DMS114 treated with DMSO at 0.1 percent for 48 hours (cell line): ENCODE measurements around the gene CMIP.

ENCODE experiments used
- DNase-seq: peaks from one replicate; lab custom pipeline; 2025; ENCODE audit not compliant: unreplicated experiment; lab: John Stamatoyannopoulos, UW

CMIP gene

DNA sequence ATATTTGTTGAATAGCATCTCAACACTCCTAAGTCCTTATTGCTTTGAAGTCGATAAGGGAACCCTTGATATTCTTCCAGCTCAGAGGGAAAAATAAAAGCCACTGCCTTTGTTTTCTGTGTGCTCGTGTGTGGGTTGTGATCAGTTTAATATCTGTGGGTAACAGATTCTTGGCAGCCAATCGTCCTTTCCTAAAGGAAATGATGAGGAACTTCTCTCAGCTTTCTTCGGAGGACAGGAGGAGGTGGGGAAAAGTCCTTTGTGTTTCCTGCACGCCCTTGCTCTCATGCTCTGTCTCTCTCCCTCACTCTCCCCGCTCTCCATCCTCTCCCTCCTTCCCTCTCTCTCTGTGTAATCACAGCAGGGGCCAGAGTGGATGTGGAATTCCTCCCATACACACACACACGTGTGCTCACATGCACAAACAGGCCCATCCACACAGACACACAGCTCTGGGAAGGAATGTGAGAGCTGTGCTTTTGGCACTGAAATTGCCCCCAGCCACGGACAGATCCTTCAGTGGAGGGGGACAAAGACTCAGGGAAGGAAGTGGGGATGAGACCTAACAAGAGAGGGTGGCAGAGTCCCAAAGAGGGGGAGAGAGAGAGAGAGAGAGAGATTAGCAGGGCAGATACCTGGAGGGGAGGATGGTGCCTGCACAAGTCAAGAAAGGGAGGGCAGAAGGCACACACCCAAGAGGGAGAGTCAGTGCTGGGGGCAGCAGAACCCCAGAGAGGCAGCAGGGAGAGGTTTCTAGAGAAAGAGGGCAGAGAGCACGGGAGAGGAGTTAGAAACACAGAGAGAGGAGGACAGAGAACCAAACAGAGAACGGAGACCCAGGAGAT lies 250.9 kb downstream of the CMIP start:
- no peak for DNase-seq

DNA sequence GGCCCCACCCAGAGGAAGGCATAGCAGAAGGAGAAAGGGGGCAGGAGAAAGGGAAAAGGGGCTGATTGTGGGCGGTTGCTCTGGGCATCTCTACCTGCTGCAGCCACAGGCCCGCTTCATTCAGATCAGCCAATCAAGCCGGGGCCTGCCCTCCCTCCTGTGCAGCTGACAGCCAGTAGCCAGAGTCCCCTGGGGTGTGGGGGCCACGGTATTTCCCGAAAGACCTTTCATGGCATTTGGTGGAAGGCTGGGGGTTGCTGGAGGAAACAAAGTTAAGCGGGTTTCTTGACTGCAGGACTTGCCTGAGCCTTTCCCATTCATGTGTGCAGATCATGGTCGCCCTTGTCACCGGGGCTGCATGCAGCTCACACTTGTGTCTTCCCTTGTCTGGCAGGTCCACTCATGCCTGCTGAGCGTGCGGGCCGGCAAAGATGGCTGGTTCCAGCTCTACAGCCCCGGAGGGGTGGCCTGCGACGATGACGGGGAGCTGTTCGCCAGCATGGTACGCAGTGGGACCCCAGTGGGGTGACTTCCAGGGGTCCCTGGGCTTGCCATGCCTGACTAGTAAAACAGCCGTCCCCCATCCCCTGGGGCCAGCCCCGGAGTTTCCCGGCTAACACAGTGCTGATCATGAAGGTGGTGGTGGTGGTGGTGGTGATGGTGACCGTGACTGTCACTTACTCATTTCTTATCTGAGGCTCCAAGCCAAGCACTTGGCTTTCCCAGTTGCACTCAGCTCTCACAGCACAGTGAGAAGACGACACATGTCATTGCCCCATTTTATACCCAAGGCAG lies 251.8 kb downstream of the CMIP start:
- DNase-seq, result no peak

DNA sequence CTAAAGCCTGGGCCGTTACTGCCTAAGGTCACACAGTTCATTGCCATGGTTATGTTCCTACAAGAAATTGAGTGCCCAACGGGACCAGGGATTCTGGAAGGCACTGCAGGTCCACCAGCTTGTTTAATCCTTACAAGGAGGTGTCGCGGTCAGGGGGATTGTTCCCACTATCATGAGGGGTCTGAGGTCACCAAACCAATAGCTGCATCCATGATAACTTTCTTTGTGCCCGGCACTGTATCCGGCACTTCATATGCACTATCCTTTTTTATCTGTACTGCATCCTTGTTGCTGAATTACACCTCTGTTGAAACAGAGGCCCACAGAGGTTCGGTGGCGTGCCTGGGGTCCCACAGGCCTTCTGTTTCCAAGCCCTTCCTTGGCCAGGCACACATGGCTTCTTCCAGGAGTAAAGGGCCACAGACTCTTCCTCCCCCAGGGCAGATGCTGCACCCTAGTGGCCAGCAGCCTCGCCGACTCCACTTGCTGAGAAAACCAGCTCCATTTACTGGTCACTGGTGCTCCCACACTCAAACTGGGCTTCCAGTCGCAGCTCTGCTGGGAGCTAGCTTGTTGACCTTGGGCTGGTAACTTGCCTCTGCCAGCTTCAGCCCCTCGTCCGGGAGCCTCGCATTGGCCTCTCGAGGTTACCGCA lies 252.5 kb downstream of the CMIP start:
- peak; percentile 31 for DNase-seq

DNA sequence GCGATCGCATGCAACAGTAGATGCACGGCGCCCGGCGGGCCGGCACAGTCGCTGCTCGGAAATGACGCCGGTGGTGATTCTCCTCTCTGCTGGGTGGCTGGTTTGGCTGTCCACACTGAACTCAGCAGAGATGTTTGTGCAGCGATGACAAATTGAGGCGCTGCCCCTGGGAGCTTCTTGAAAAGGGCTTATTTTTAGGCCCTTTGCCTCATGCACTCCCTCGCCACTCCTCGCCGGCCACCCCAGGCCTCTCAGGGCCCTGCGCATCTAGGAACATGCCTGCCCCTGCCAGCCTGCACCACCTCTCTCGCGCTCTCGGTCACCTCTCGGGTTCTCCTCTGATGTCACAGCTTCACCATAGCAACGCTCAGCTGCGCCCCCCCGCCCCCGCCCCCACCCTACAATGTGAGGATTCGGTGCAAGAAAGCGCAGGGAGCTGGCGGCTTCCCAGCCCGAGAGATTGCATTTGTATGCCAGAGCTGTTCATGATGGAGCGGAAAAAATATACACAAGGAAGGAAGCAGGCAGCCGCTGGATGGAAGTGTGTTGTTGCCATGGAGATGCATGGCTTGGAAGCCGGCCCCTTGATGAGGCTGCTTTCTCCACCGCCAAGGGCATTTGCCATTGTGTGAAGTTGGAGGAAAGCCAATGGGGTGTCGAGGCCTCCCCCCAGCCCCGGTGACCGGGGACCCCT lies 253.2 kb downstream of the CMIP start:
- DNase-seq, result no peak

DNA sequence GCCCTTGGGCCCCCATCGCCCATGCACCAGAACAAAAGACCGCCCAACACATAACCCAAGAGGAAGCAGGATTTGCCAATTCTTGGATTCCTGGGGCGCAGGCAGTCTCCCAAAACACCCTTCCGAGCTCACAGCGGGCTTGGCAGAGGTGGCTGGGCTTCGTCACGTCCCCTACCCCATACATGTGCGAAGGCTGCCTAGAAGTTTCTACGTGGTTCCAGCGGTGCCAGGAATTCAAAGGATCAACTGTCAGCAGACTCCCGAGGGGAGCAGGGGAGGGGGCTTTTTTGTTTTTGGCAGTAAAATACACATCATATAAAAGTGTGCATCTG lies 253.7 kb downstream of the CMIP start:
- DNase-seq, result no peak

DNA sequence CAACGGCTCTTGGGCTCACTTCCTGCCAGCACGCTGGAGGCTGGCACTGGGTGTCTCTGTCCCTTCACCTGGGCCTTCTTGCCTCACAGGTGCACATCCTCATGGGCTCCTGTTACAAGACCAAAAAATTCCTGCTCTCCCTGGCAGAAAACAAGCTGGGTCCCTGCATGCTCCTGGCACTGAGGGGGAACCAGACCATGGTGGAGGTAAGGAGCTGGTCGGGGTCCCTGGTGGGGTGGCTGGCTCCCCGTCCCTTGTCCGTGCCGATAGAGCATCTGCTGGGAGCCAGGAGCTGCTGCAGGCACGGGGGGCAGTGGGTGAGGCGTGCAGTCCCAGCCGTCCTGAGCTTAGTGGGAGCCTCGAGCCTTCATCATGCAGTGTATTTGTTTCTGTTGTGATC lies 255.0 kb downstream of the CMIP start:
- no peak for DNase-seq

DNA sequence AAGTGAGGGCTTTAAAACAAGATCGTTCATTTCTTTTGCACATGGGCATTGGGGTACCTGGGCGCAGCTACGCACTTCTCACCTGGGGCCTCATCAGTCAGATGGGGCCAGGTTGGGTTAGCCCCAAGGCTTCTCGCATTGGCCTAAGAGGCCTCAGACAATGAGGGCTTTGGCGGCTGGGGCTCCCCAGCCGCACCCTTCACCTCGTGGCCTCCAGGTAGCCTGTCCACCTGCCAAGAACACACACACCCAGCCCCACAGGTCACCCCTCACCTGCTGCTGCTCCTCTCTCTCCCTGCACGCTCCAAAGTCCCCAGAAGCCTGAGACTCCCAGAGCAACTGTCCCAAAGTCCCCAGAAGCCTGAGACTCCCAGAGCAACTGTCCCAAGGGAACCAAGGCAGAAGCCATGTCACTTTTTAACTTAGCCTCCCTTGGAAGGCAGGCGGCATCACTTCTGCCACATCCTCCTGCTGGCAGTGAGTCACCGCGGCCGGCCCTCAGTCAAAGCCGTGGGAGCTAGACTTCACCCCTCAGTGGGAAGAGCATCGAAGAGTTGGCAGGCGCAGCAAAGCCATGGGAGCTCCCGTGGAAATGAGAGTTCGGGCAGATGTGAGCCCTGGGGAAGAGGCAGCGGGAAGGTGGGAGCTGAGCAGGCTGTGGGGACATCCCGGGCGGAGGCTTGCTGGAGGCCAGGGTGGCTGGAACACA lies 255.6 kb downstream of the CMIP start:
- no peak for DNase-seq

DNA sequence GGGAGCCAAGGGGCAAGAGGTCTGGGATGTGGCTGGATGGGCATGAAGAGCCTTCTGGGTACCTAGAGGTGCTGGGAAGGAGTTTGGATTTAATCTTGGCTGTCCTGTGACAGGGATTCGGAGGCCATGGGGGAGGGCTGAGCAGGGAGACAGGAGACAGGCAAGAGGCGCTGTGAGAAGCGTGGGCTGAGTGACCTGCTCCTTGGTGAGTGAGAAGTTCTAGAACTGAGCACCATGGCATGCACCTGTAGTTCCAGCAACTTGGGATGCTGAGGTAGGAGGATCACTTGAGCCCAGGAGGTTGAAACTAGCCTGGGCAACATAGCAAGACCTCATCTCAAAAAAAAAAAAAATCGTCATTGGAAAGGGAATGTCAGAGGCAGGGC lies 256.2 kb downstream of the CMIP start:
- no peak for DNase-seq

DNA sequence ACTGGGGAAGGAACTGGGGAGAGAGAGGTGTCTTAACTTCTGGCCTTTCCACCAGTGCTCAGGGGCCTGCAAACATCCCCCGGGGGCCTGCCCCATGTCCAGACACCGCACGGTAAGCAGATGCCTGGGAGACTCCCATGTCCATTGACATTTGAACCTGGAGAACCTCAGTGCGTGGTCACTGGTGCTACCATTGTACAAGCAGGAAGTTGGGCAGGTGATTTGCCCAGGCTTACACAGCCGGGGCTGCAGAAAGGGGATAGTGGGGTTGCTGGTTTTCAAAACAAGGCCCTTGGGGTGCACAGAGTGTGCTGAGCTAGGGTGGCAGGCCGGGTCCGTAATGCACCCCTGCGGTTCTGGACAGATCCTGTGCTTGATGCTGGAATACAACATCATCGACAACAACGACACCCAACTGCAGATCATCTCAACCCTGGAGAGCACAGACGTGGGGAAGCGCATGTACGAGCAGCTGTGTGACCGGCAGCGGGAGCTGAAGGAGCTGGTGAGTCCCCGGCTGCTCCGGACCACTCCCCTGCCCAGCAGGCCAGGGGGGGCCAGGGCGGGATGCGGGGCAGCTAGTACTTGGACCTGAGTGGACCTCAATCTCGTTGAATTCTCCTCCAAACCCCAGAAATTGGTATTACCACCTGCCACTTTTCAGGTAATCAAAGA lies 256.8 kb downstream of the CMIP start:
- DNase-seq, result no peak

DNA sequence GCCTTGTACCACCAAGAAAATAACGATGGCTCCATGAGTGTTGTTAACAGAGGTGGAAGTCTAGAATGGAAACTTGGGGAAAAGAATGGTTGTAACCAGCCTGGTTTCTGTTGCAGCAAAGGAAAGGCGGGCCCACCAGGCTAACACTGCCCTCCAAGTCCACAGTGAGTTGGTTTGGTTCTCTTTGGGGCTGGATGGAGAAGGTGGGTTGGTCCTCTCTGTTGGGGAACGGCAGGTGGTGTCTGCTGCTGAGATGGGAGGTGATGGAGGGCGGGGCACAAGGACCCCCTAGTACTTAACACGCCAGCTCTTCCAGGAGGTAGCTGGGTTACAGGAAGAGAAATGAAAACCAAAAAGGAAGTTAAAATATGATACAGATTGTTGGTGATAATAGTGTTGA lies 257.9 kb downstream of the CMIP start:
- DNase-seq, result no peak

DNA sequence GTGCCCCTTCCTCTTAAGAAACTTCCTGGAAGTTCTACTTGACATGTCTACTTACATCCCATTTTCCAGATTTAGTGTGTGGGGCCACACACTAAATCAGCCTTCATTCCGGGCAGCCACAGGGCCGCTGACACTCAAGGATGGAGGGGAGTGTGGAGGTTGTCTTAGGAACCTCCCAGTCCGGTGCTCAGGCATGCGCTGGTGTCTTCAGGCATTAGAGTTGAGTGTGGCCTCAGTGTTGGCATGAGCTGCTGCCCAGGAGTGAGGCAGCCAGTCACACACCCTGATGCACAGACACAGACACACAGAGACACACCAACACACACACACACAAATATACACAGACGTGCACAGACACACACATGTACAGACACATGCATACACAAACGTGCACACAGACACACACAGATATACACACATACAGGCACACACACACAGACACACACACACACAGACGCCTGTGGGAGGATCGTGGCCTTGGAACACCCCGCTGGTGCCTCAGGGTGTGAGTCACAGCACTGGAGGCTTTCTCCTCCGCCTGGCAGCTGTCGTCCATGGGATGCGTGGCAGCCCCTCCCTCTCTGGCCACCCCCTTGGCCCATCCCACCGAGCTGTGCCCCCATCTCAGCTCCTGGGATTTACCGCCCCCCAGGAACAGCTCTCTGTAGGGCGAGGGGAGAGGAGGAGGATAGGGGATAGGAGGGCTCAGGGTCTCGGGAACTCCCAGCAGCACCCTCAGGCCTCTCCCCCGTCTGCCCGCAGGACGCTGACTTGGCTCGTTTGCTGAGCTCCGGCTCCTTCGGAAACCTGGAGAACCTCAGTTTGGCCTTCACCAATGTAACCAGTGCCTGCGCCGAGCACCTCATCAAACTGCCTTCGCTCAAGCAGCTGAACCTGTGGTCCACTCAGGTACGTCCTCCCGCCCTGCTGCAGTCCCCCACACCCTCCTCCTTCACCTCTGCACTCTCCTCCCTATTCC lies 258.9 kb downstream of the CMIP start:
- no peak for DNase-seq

DNA sequence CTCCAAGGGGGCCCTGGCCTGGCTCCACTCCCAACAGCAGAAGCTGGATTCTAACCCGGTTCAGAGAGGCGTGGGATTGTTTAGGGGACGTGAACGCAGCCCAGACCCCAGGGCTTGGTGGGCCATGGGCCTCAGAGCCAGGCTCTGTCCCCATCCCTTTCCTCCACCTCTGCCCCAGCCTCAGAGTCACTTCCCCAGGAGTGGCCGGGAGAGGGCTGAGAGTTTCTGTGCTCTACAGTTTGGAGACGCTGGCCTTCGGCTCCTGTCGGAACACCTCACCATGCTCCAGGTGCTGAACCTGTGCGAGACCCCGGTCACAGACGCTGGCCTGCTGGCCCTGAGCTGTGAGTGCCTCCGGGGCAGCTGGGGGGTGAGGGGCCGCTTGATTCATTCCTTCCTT lies 260.7 kb downstream of the CMIP start:
- no peak for DNase-seq

DNA sequence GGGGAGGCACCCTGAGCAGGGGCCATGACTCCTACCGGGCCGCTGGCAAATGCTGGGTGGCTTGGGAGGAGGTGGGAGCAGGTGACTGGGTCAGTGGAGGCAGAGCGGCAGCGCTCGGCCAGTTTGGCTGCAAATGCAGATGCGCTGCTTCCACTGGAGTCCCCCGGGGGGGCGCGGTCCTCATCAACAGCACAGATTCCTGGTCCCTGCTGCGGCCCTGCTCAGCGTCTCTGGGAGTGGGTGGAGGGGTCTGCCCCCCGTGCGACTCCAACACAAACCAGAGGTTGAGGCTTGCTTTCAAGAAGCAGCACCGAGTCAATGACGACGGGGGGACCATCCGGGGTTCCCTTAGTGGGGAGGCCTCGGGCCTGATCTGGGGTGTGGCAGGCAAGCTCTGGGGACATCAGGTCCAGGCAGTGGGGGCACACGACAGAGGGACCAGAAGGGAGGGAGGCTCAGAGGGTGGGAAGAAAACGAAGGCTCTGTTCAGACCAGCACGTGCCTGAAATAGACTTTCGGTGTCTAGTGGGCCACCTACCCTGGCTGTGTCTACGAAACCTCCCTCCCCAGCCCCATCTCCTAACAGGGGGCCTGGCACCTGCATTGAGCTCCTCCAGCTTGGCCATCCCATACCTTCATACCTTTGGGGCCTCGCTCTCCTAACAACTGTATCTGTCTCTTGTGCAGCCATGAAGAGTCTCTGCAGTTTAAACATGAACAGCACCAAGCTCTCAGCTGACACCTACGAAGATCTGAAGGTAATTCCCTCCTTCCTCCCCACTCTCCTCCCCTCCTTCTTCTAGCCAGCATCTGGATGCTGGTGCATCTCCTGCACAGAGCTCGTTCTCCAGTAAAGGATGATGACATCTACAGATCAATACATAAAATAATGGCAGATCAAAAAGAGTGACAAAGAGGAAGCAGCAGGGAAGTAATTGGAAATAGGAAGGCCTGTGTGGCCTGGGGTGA lies 262.0 kb downstream of the CMIP start:
- DNase-seq, result no peak

DNA sequence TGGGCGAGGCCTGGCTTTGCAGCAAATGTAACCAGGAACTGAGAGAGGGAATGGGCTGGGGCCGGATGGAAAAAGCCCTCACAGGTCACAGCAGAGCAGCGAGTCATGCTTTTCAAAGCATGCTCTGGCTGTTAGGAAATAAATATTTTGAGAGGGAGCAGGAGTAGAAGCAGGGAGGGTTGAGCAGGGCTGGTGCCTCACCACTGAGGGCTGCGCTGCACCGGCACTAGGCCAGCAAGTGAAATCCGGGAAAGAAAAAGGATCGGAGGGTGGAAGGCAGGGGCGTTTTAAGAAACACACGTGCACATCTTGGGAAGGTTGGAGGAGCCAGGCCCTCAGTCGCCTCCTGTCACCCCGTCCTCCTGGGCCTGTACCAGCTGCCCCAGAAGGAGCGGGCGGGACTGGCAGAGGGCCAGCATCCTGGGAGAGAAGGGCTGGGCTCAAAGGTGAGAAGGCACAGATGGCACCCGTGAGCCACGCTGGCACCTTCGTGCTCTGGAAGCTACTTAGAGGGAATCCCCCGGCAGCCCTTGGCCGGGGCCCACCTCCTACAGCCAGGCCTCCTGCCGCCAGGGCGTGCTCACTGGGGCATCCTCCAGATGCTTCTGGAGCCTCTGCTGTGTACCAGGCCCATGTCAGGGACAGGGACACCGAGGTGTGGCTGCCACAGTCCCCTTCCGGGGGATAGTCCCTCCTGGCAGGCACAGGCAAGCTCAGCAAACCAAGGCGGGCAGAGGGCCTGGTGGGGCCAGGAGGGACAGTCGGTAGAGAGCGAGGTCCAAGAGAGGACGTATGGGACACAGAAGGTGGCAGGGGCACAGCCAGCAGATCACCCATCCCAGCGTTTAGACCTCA lies 263.0 kb downstream of the CMIP start:
- no peak for DNase-seq

DNA sequence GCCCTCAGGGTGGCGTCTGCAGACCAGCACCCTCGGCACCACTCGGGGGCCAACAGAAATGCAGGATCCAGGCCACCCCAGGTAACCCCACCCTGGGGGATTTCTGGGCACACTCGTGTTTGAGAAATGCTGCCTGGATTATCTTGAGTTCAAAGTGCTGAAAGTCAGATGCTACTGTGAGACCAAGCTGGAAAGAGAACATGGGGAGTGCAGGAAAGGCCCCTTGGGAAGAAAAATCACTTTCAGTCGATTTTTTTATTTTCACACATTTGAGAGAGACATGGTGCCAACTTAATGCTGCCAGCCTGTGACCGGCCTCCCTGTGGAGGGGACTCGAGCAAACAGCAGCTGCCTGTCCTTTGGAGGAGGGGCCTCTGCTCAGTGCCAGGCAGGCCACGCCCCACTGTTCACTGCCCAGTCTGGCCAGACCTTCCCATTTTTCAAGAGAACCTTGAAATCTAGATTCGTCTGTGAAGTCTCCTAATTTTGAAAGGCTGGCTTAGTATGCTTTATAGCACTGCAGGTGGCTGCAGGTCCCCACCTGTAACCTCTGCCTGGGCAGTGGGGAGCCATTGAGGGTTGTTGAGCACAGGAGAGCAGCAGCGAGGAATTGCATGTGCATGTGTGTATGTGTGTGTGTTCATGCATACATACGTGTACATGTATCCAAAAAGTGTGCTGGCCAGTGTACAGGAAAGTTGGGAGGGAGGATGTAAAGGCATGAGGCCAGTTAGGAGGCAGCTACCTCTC lies 263.8 kb downstream of the CMIP start:
- DNase-seq, result no peak
